ENCODE data around the gene ACTL6B.

DNA sequence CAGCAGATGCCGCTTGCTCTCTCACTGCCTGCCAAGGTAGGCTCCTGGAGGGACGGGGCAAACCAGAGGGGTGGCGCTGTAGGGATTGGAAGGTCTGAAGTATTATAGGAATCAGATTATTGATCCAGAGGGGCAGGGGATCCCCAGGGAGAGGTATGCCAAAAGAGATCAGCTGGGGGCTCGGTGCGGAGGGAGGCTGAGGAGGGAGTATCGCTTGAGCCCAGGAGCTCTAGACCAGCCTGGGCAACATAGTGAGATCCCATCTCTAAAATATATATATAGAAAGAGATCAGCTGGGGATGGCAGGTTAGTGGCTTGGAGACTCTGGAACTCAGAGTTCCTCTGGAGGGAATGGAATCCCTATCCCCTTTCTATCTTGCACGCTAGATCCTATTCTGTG, 61.1 kb downstream of the ACTL6B start:
- TF ChIP-seq ZNF274 (IDR thresholded peaks at IDR 0.05; ENCODE audit: borderline replicate concordance, low read depth, low read length), result no peak
- TF ChIP-seq EP300 (IDR thresholded peaks at IDR 0.05; ENCODE audit: low read length), result no peak
- TF ChIP-seq, protein P1, sequence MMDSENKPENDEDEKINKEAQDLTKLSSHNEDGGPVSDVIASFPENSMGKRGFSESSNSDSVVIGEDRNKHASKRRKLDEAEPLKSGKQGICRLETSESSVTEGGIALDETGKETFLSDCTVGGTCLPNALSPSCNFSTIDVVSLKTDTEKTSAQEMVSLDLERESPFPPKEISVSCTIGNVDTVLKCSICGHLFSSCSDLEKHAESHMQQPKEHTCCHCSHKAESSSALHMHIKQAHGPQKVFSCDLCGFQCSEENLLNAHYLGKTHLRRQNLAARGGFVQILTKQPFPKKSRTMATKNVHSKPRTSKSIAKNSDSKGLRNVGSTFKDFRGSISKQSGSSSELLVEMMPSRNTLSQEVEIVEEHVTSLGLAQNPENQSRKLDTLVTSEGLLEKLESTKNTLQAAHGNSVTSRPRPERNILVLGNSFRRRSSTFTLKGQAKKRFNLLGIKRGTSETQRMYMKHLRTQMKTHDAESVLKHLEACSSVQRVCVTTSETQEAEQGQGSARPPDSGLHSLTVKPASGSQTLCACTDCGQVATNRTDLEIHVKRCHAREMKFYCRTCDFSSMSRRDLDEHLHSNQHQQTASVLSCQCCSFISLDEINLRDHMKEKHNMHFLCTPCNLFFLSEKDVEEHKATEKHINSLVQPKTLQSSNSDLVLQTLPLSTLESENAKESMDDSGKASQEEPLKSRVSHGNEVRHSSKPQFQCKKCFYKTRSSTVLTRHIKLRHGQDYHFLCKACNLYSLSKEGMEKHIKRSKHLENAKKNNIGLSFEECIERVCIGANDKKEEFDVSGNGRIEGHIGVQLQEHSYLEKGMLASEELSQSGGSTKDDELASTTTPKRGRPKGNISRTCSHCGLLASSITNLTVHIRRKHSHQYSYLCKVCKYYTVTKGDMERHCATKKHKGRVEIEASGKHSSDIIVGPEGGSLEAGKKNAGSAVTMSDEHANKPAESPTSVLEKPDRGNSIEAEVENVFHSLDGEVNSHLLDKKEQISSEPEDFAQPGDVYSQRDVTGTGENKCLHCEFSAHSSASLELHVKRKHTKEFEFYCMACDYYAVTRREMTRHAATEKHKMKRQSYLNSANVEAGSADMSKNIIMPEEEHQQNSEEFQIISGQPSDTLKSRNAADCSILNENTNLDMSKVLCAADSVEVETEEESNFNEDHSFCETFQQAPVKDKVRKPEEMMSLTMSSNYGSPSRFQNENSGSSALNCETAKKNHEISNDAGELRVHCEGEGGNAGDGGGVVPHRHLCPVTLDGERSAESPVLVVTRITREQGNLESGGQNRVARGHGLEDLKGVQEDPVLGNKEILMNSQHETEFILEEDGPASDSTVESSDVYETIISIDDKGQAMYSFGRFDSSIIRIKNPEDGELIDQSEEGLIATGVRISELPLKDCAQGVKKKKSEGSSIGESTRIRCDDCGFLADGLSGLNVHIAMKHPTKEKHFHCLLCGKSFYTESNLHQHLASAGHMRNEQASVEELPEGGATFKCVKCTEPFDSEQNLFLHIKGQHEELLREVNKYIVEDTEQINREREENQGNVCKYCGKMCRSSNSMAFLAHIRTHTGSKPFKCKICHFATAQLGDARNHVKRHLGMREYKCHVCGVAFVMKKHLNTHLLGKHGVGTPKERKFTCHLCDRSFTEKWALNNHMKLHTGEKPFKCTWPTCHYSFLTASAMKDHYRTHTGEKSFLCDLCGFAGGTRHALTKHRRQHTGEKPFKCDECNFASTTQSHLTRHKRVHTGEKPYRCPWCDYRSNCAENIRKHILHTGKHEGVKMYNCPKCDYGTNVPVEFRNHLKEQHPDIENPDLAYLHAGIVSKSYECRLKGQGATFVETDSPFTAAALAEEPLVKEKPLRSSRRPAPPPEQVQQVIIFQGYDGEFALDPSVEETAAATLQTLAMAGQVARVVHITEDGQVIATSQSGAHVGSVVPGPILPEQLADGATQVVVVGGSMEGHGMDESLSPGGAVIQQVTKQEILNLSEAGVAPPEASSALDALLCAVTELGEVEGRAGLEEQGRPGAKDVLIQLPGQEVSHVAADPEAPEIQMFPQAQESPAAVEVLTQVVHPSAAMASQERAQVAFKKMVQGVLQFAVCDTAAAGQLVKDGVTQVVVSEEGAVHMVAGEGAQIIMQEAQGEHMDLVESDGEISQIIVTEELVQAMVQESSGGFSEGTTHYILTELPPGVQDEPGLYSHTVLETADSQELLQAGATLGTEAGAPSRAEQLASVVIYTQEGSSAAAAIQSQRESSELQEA (IDR thresholded peaks at IDR 0.05; ENCODE audit: low read depth), result no peak
- TF ChIP-seq SAFB2 (IDR thresholded peaks at IDR 0.05; ENCODE audit: borderline replicate concordance, low read depth, low read length, severe bottlenecking), result no peak
- TF ChIP-seq CBX3 (IDR thresholded peaks at IDR 0.05; ENCODE audit: borderline replicate concordance in 1 of 2, low read length in 2 of 2), result no peak
- TF ChIP-seq XRCC5 (IDR thresholded peaks at IDR 0.05; ENCODE audit: low read depth, low read length), result no peak
- no peak for TF ChIP-seq TCF7L2 (IDR thresholded peaks at IDR 0.05; ENCODE audit: low read depth, low read length)
- TF ChIP-seq ZNF507 (tag; conservative IDR thresholded peaks at IDR 0.05), result no peak
- TF ChIP-seq, protein P2, sequence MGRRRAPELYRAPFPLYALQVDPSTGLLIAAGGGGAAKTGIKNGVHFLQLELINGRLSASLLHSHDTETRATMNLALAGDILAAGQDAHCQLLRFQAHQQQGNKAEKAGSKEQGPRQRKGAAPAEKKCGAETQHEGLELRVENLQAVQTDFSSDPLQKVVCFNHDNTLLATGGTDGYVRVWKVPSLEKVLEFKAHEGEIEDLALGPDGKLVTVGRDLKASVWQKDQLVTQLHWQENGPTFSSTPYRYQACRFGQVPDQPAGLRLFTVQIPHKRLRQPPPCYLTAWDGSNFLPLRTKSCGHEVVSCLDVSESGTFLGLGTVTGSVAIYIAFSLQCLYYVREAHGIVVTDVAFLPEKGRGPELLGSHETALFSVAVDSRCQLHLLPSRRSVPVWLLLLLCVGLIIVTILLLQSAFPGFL (CRISPR knock-in tag; IDR thresholded peaks at IDR 0.05), result no peak
- no peak for TF ChIP-seq RAD21 (CRISPR knock-in tag; conservative IDR thresholded peaks at IDR 0.05 in 1 of 2, IDR thresholded peaks at IDR 0.05 in 1 of 2)
- no peak for TF ChIP-seq MAZ (CRISPR knock-in tag; conservative IDR thresholded peaks at IDR 0.05 in 1 of 2, IDR thresholded peaks at IDR 0.05 in 1 of 2)
- no peak for TF ChIP-seq ZNF212 (CRISPR knock-in tag; IDR thresholded peaks at IDR 0.05)
- no peak for TF ChIP-seq KAT7 (CRISPR knock-in tag; IDR thresholded peaks at IDR 0.05; ENCODE audit: borderline replicate concordance)

Measured in K562 (cell line).